Natural killer cell (primary cell): Measurements from ENCODE around the gene HEPN1. TPM values are rescaled to one million over a fixed set of nuclear protein-coding genes. Genes with fewer than 3 reads are reported as not detected.

Experiments used
- ATAC-seq, 3 donors: fragments of 150-1000 bp in 2 of 3; fragments of 200-7000 bp in 1 of 3; cut with Tn5 transposase; 1 replicate in 1 of 3; 2 replicates in 2 of 3; pipeline ENCODE4 v1.10.0; 2021; ENCODE audit warnings: mild to moderate bottlenecking in 2 of 3, moderate library complexity in 2 of 3
- DNase-seq, 2 donors: peaks; one replicate each; pipeline versions ENCODE4 v3.0.0 to v3.0.0-alpha.2; 2013 to 2021; ENCODE audit warnings: mixed read lengths in 1 of 2
- H3K27ac ChIP-seq: one replicate; pipeline ENCODE4 v1.5.1; 2013; ENCODE audit warnings: mild to moderate bottlenecking, low read length
- H3K27me3 ChIP-seq: one replicate; pipeline ENCODE4 v1.6.1; 2013; ENCODE audit warnings: low read length; ENCODE audit not compliant: control insufficient read depth, insufficient read depth
- H3K36me3 ChIP-seq: one replicate; pipeline ENCODE4 v1.6.1; 2013; ENCODE audit warnings: low read length; ENCODE audit not compliant: control insufficient read depth, insufficient read depth
- H3K4me1 ChIP-seq: one replicate; pipeline ENCODE4 v1.6.1; 2013; ENCODE audit warnings: low read length; ENCODE audit not compliant: control insufficient read depth, insufficient read depth
- H3K4me3 ChIP-seq: one replicate; pipeline ENCODE4 v1.5.1; 2013; ENCODE audit warnings: low read length
- H3K9me3 ChIP-seq: one replicate; pipeline ENCODE4 v1.6.1; 2013; ENCODE audit warnings: low read length; ENCODE audit not compliant: control insufficient read depth, insufficient read depth
- H3K27ac Mint-ChIP-seq, 2 donors: one replicate each; pipeline ENCODE4 v1.8.0; 2022; ENCODE audit warnings: mild to moderate bottlenecking in 2 of 2, mixed read lengths in 2 of 2, moderate library complexity in 1 of 2
- H3K27me3 Mint-ChIP-seq, 2 donors: one replicate each; pipeline ENCODE4 v1.8.0; 2022; ENCODE audit warnings: low read depth in 2 of 2, mixed read lengths in 2 of 2
- H3K36me3 Mint-ChIP-seq: one replicate; pipeline ENCODE4 v1.8.0; 2022; ENCODE audit warnings: mixed read lengths
- H3K4me1 Mint-ChIP-seq, 2 donors: one replicate each; pipeline ENCODE4 v1.8.0; 2022; ENCODE audit warnings: mixed read lengths in 2 of 2
- H3K4me3 Mint-ChIP-seq: one replicate; pipeline ENCODE4 v1.8.0; 2022; ENCODE audit warnings: mild to moderate bottlenecking, moderate library complexity, mixed read lengths
- H3K9me3 Mint-ChIP-seq, 2 donors: one replicate each; pipeline ENCODE4 v1.8.0; 2022; ENCODE audit warnings: mixed read lengths in 2 of 2
- WGBS: methylation state at CpG from one replicate; pipeline ENCODE4 v1.1.7; 2013; ENCODE audit warnings: missing lambda C conversion rate; ENCODE audit not compliant: insufficient coverage; 5-methylcytosine and 5-hydroxymethylcytosine counted together
- intact Hi-C: fragments of 100-400 bp; cut with micrococcal nuclease; formaldehyde crosslinking; loops from one replicate; pipeline ENCODE4 v1.14.2; 2022
- total RNA-seq, 4 donors: library from RNA; stranded (reverse); fragments of 120-200 nt in 1 of 4; gene quantifications; one replicate each; pipeline versions ENCODE4 v1.2.3 to v1.2.4, GENCODE V29; 2013 to 2022
- TF ChIP-seq, protein P1 (sequence below): fragments of 200-600 bp; IDR thresholded peaks from one replicate; pipeline ENCODE4 v1.8.0; 2022; ENCODE audit warnings: antibody characterized with exemption

HEPN1 gene
- total RNA-seq, 3 donors from 2014 or later (not counting 1 experiment from before 2014, with no cell fraction given) = not detected

DNA sequence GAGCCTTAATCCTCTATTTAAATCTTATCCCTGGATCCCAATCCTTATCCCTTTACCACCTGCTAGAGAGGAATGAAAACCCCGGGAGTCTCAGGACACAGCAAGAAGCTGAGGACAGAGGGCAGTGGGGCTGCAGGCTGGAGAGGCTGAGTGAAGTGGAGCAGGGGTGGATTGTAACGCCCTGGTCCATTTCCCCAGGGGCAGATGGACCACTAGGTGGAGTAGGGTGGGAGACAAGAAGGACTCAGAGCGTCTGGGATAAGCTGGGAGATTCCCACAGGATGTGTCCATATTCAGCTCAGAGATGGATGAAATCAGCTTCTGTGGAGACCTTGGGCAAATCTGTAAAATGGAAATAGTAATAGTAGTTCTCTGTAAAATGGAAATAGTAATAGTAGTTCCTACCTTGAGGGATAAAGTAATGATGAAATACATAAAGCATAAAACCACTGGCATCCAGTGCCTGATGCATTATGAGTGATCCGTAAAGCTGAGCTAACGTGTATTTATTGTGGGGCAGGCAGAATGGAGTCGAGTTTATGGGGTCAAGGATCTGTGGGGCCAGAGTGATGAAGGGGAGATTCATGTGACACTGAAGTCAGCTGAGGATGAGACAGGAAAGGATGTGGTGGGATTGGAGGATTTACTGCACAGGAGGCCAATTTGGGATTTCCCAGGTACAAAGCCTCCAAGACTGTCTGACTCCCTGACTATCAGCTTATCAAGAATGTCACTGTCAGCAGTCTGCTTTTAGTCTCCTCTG, 19.5 kb upstream of the HEPN1 start:
- Histone ChIP-seq H3K27me3 (peaks cover 5% of the 10 kb centered on the region), H3K4me3 (no peak overlapping the region), H3K9me3 (no peaks in the 10 kb centered on the region), H3K27ac (no peak overlapping the region), H3K4me1 (peaks cover 5% of the 10 kb centered on the region), H3K36me3 (no peaks in the 10 kb centered on the region)
- Mint-ChIP-seq H3K36me3 (no peaks in the 10 kb centered on the region), H3K9me3 (no peaks in the 10 kb centered on the region), H3K27ac (no peak overlapping the region), H3K27me3 (peaks cover 24 to 41% of the 10 kb centered on the region in 2 donors), H3K4me1 (peaks cover 0 to 9% of the 10 kb centered on the region in 2 donors), H3K4me3 (no peak overlapping the region)
- WGBS = 79% methylated on average over 6 of the region's 6 CpGs
- intact Hi-C loops = no loop called here
- TF ChIP-seq, protein P1, sequence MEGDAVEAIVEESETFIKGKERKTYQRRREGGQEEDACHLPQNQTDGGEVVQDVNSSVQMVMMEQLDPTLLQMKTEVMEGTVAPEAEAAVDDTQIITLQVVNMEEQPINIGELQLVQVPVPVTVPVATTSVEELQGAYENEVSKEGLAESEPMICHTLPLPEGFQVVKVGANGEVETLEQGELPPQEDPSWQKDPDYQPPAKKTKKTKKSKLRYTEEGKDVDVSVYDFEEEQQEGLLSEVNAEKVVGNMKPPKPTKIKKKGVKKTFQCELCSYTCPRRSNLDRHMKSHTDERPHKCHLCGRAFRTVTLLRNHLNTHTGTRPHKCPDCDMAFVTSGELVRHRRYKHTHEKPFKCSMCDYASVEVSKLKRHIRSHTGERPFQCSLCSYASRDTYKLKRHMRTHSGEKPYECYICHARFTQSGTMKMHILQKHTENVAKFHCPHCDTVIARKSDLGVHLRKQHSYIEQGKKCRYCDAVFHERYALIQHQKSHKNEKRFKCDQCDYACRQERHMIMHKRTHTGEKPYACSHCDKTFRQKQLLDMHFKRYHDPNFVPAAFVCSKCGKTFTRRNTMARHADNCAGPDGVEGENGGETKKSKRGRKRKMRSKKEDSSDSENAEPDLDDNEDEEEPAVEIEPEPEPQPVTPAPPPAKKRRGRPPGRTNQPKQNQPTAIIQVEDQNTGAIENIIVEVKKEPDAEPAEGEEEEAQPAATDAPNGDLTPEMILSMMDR = no peak
- no peak for ATAC-seq
- no peak for DNase-seq

DNA sequence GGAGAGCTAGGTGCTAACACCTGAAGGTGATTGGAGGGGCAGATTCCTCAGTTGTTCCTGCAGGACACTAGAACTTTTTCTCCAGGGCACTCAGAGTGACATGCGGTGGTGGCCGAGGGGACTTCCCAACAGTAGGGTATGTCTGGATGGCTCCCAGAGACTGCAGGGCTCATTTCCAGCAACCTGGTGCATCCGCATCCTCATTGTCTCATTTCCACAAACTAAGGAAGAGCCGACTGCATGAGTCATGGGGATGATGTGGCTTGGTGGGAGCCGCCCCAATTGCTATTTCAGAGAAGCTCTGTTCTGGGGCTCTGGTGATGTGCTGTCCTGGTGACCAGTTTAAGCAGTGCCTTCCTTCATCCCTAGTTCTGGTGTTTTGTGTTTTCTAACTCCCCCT, 18.6 kb upstream of the HEPN1 start:
- H3K4me3 ChIP-seq = no peak overlapping the region
- peaks cover 5% of the 10 kb centered on the region for H3K4me1 ChIP-seq
- peaks cover 5% of the 10 kb centered on the region for H3K27me3 ChIP-seq
- no peak overlapping the region for H3K27ac Mint-ChIP-seq
- H3K4me3 Mint-ChIP-seq = no peak overlapping the region
- no peaks in the 10 kb centered on the region for H3K36me3 Mint-ChIP-seq
- DNase-seq (no peak), ATAC-seq (no peak)
- H3K9me3 ChIP-seq = no peaks in the 10 kb centered on the region
- no peak overlapping the region for H3K27ac ChIP-seq
- no peaks in the 10 kb centered on the region for H3K9me3 Mint-ChIP-seq
- 90% methylated on average over 5 of the region's 5 CpGs for WGBS
- no peaks in the 10 kb centered on the region for H3K36me3 ChIP-seq
- TF ChIP-seq, protein P1 = no peak
- H3K27me3 Mint-ChIP-seq = peaks cover 28 to 45% of the 10 kb centered on the region in 2 donors
- intact Hi-C loops = no loop called here
- peaks cover 0 to 9% of the 10 kb centered on the region in 2 donors for H3K4me1 Mint-ChIP-seq

DNA sequence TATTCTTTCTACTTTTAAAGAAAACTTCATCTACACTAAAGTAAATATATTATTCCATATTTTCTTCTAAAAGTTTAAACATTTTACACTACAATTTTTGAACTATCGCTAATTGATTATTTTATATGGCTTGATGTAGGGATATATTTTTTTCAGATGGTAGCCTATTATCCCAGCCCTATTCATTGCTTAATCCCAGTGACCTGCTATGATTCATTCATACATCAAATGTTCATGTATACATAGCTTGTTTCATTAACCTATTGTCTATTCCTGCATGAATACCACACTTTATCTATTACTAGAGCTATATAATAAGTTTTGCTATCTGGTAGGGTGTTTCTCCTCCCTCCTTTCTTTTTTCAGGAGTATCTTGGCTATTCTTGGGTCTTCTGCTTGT, 16.4 kb upstream of the HEPN1 start:
- no peaks in the 10 kb centered on the region for H3K36me3 Mint-ChIP-seq
- no peak overlapping the region for H3K4me3 Mint-ChIP-seq
- DNase-seq = no peak
- Histone ChIP-seq H3K4me3 (no peak overlapping the region), H3K4me1 (peaks cover 3% of the 10 kb centered on the region), H3K9me3 (no peaks in the 10 kb centered on the region), H3K27me3 (peaks cover 5% of the 10 kb centered on the region), H3K36me3 (no peaks in the 10 kb centered on the region), H3K27ac (no peak overlapping the region)
- TF ChIP-seq, protein P1 = no peak
- H3K27ac Mint-ChIP-seq = no peak overlapping the region
- no peaks in the 10 kb centered on the region for H3K9me3 Mint-ChIP-seq
- H3K4me1 Mint-ChIP-seq = peaks cover 0 to 4% of the 10 kb centered on the region in 2 donors
- WGBS = no CpG with 5 or more reads among the region's 1 CpG
- peaks cover 34 to 45% of the 10 kb centered on the region in 2 donors for H3K27me3 Mint-ChIP-seq
- intact Hi-C loops = no loop called here
- no peak for ATAC-seq
